CD4-positive, alpha-beta T cell treated with Interleukin-6 for 4 hours (primary cell): Measurements from ENCODE around the gene ARHGAP27.
"Not testable (repeated sequence)": the region's sequence is repeated elsewhere in the genome, so short reads cannot be mapped to it uniquely, and the experiment has no call there.

ENCODE experiments used
- DNase-seq: peaks from one replicate; pipeline ENCODE4 v3.0.0-alpha.2; 2020; ENCODE audit warnings: mixed read lengths

The ARHGAP27 gene

GRCh38 chr17:45445901-45446743 is 13.5 kb upstream of the ARHGAP27 start:
- peak; percentile 50 for DNase-seq

- DNase-seq = not testable (repeated sequence)
Observed at GRCh38 chr17:45444856-45445820, 12.5 kb upstream of the ARHGAP27 start.

GRCh38 chr17:45444301-45444700 is 11.6 kb upstream of the ARHGAP27 start:
- DNase-seq = not testable (repeated sequence)

GRCh38 chr17:45443371-45444260 is 10.9 kb upstream of the ARHGAP27 start:
- DNase-seq = not testable (repeated sequence)

- no peak for DNase-seq
Observed at GRCh38 chr17:45441526-45442310, 9.0 kb upstream of the ARHGAP27 start.

- not testable (repeated sequence) for DNase-seq
Observed at GRCh38 chr17:45440839-45441515, 8.3 kb upstream of the ARHGAP27 start.

- no peak for DNase-seq
Observed at GRCh38 chr17:45440161-45440778, 7.6 kb upstream of the ARHGAP27 start.

- no peak for DNase-seq
Observed at GRCh38 chr17:45438931-45439610, 6.4 kb upstream of the ARHGAP27 start.

- no peak for DNase-seq
Observed at GRCh38 chr17:45437465-45438283, 5.0 kb upstream of the ARHGAP27 start.

GRCh38 chr17:45436625-45437464 is 4.2 kb upstream of the ARHGAP27 start:
- no peak for DNase-seq

- DNase-seq = no peak
Observed at GRCh38 chr17:45436161-45436560, 3.5 kb upstream of the ARHGAP27 start.

- DNase-seq = no peak
Observed at GRCh38 chr17:45435481-45435880, 2.8 kb upstream of the ARHGAP27 start.

- DNase-seq = no peak
Observed at GRCh38 chr17:45433159-45433535, 477 bp upstream of the ARHGAP27 start.

- peak; percentile 85 for DNase-seq
Observed at GRCh38 chr17:45431531-45432404, 902 bp downstream of the ARHGAP27 start.

GRCh38 chr17:45430738-45431530 is 1.7 kb downstream of the ARHGAP27 start:
- peak; percentile 31 for DNase-seq
